ENCODE measurements around the gene MINDY4. TPM values are rescaled to one million over a fixed set of nuclear protein-coding genes. Genes with fewer than 3 reads are reported as not detected.

Gene MINDY4
- total and polyA plus RNA-seq, 2 donors (not counting 1 experiment from before 2014, with no cell fraction given) = 0.12 to 1.1 TPM

- Histone ChIP-seq H3K27ac (ENCODE audit: low read length in 2 of 2) (no peak overlapping the region), H3K36me3 (replicated peaks in 1 of 2; ENCODE audit: control extremely low read depth in 1 of 2, control insufficient read depth in 1 of 2, extremely low read depth in 1 of 2, insufficient read depth in 2 of 2, low read length in 1 of 2) (no peaks in the 10 kb centered on the region), H2AFZ (ENCODE audit: insufficient read depth, low read depth, low read length, poor library complexity, severe bottlenecking) (no peak overlapping the region), H4K20me1 (ENCODE audit: control insufficient read depth, insufficient read depth, low read length, poor library complexity, severe bottlenecking) (no peaks in the 10 kb centered on the region), H3K4me3 (ENCODE audit: control extremely low read depth in 1 of 5, extremely low read depth in 1 of 5, insufficient read depth in 1 of 5, low read depth in 2 of 5, low read length in 4 of 5) (no peak overlapping the region), H3K9me3 (ENCODE audit: control extremely low read depth in 1 of 3, control insufficient read depth in 2 of 3, insufficient read depth in 1 of 3, low read length in 2 of 3) (peaks cover 0 to 2% (median 0%) of the 10 kb centered on the region in 3 donors), H3K27me3 (replicated peaks in 1 of 4; ENCODE audit: control extremely low read depth in 1 of 4, control insufficient read depth in 3 of 4, insufficient read depth in 4 of 4, low read length in 3 of 4) (peaks cover 0 to 9% (median 0%) of the 10 kb centered on the region in 4 experiments), H3K4me1 (ENCODE audit: control insufficient read depth in 2 of 2, insufficient read depth in 2 of 2, low read length in 2 of 2) (no peaks in the 10 kb centered on the region), H3K9ac (ENCODE audit: low read length) (no peak overlapping the region), H3K4me2 (replicated peaks; ENCODE audit: low read depth, low read length, poor library complexity, severe bottlenecking) (no peak overlapping the region), H3K79me2 (ENCODE audit: control insufficient read depth, insufficient read depth, low read length) (no peaks in the 10 kb centered on the region)
- TF ChIP-seq CTCF (IDR thresholded peaks at IDR 0.05) (no peak), EZH2 (IDR thresholded peaks at IDR 0.05; ENCODE audit: borderline replicate concordance, insufficient read depth, low read depth, low read length, poor library complexity, severe bottlenecking) (no peak)
- 91% methylated on average over 5 of the region's 6 CpGs for WGBS (ENCODE audit: insufficient coverage)
- Mint-ChIP-seq H3K4me3 (no peak overlapping the region), H3K27me3 (peaks cover 17% of the 10 kb centered on the region), H3K4me1 (peaks cover 4% of the 10 kb centered on the region), H3K9me3 (ENCODE audit: insufficient read depth) (no peaks in the 10 kb centered on the region), H3K27ac (no peak overlapping the region)
- no peak for DNase-seq
- intact Hi-C loops (cut with micrococcal nuclease) = no loop called here
- ChIA-PET POLR2A (no interaction called here), CTCF (interaction anchor here (1.0 to 4.4 kb wide), 6 partner anchors 7 to 462 kb away, joined by 3 to 22 read pairs (median 4); no protein-coding TSS in a partner anchor)
- ATAC-seq (ENCODE audit: low read depth) = no peak
Observed at GRCh38 chr7:30738026-30738915, 32.9 kb upstream of the MINDY4 start.

GRCh38 chr7:30739691-30740090 lies 31.5 kb upstream of the MINDY4 start:
- H3K79me2 ChIP-seq (ENCODE audit: control insufficient read depth, insufficient read depth, low read length) = no peaks in the 10 kb centered on the region
- no peak for TF ChIP-seq CTCF (IDR thresholded peaks at IDR 0.05)
- TF ChIP-seq EZH2 (IDR thresholded peaks at IDR 0.05; ENCODE audit: borderline replicate concordance, insufficient read depth, low read depth, low read length, poor library complexity, severe bottlenecking) = no peak
- Mint-ChIP-seq H3K9me3 (ENCODE audit: insufficient read depth) (no peaks in the 10 kb centered on the region), H3K27me3 (peaks cover 16% of the 10 kb centered on the region), H3K4me1 (peaks cover 4% of the 10 kb centered on the region), H3K4me3 (no peak overlapping the region), H3K27ac (no peak overlapping the region)
- no peak for ATAC-seq (ENCODE audit: low read depth)
- peaks cover 0 to 2% (median 0%) of the 10 kb centered on the region in 3 donors for H3K9me3 ChIP-seq (ENCODE audit: control extremely low read depth in 1 of 3, control insufficient read depth in 2 of 3, insufficient read depth in 1 of 3, low read length in 2 of 3)
- WGBS (ENCODE audit: insufficient coverage) = 100% methylated on average over 1 of the region's 2 CpGs
- DNase-seq = no peak
- no peaks in the 10 kb centered on the region for H4K20me1 ChIP-seq (ENCODE audit: control insufficient read depth, insufficient read depth, low read length, poor library complexity, severe bottlenecking)
- H3K27me3 ChIP-seq (replicated peaks in 1 of 4; ENCODE audit: control extremely low read depth in 1 of 4, control insufficient read depth in 3 of 4, insufficient read depth in 4 of 4, low read length in 3 of 4) = peaks cover 0 to 7% (median 0%) of the 10 kb centered on the region in 4 experiments
- H3K4me3 ChIP-seq (ENCODE audit: control extremely low read depth in 1 of 5, extremely low read depth in 1 of 5, insufficient read depth in 1 of 5, low read depth in 2 of 5, low read length in 4 of 5) = no peak overlapping the region
- CTCF ChIA-PET = interaction anchor here (0.7 to 4.4 kb wide), 19 partner anchors 9 to 862 kb away, joined by 3 to 22 read pairs (median 4); partner anchors contain the start of gene INMT
- no peaks in the 10 kb centered on the region for H3K36me3 ChIP-seq (replicated peaks in 1 of 2; ENCODE audit: control extremely low read depth in 1 of 2, control insufficient read depth in 1 of 2, extremely low read depth in 1 of 2, insufficient read depth in 2 of 2, low read length in 1 of 2)
- H3K4me2 ChIP-seq (replicated peaks; ENCODE audit: low read depth, low read length, poor library complexity, severe bottlenecking) = no peak overlapping the region
- no peak overlapping the region for H3K9ac ChIP-seq (ENCODE audit: low read length)
- no peak overlapping the region for H3K27ac ChIP-seq (ENCODE audit: low read length in 2 of 2)
- intact Hi-C loops (cut with micrococcal nuclease) = no loop called here
- POLR2A ChIA-PET = no interaction called here
- no peaks in the 10 kb centered on the region for H3K4me1 ChIP-seq (ENCODE audit: control insufficient read depth in 2 of 2, insufficient read depth in 2 of 2, low read length in 2 of 2)
- H2AFZ ChIP-seq (ENCODE audit: insufficient read depth, low read depth, low read length, poor library complexity, severe bottlenecking) = no peak overlapping the region
